Vagina (tissue), 2 donors: ENCODE measurements around the gene XPC. TPM values are rescaled to one million over a fixed set of nuclear protein-coding genes. Genes with fewer than 3 reads are reported as not detected.

Experiments
- DNase-seq, 2 donors: peaks; one replicate each; pipeline ENCODE4 v3.0.0-alpha.2; 2017; ENCODE audit errors: extremely low spot score in 2 of 2
- H3K27ac ChIP-seq: fragments of 200-600 bp; sonication (generic); one replicate; pipeline ENCODE4 v1.5.1; 2019
- H3K27me3 ChIP-seq: fragments of 200-600 bp; sonication (generic); one replicate; pipeline ENCODE4 v1.5.1; 2019
- H3K36me3 ChIP-seq, 2 donors: fragments of 200-600 bp; sonication (generic); one replicate each; pipeline ENCODE4 v1.5.1; 2017 to 2019
- H3K4me1 ChIP-seq: fragments of 200-600 bp; sonication (generic); one replicate; pipeline ENCODE4 v1.5.1; 2019
- H3K4me3 ChIP-seq, 2 donors: fragments of 200-600 bp; sonication (generic); 1 replicate in 1 of 2; 2 replicates in 1 of 2; pipeline ENCODE4 v1.5.1; 2016 to 2019
- H3K9me3 ChIP-seq: fragments of 200-600 bp; sonication (generic); one replicate; pipeline ENCODE4 v1.5.1; 2019
- CTCF ChIP-seq, 3 experiments: fragments of 450-650 bp in 2 of 3; fragments of 200-600 bp in 1 of 3; sonication (generic) in 1 of 3; IDR thresholded peaks; one replicate each; pipeline ENCODE4 v1.5.1; 2017 to 2019; ENCODE audit warnings: antibody characterized with exemption in 3 of 3, mild to moderate bottlenecking in 2 of 3, moderate library complexity in 2 of 3
- POLR2A ChIP-seq, 2 donors: fragments of 450-650 bp; IDR thresholded peaks; one replicate each; pipeline ENCODE4 v1.6.1; 2017; ENCODE audit warnings: antibody characterized with exemption in 2 of 2, mild to moderate bottlenecking in 2 of 2, moderate library complexity in 2 of 2
- POLR2AphosphoS5 ChIP-seq, 2 donors: sonication (generic); formaldehyde crosslinking; IDR thresholded peaks; one replicate each; pipeline ENCODE4 v1.9.0; 2017; ENCODE audit warnings: antibody characterized with exemption in 2 of 2, mild to moderate bottlenecking in 2 of 2, low read depth in 1 of 2; ENCODE audit not compliant: insufficient read depth in 1 of 2
- intact Hi-C: fragments of 100-400 bp; cut with DNase I; formaldehyde crosslinking; loops from one replicate; pipeline ENCODE4 v1.15.1; 2023
- total RNA-seq: library from RNA; depleted of rRNA; stranded (reverse); fragments of >200 nt; gene quantifications from one replicate; pipeline ENCODE4 v1.2.3, GENCODE V29; 2016

The XPC gene
- total RNA-seq, 1 donor from 2014 or later = 33.6 TPM

GRCh38 chr3:14138878-14139655 lies 39.3 kb downstream of the XPC start:
- H3K4me3 ChIP-seq = no peak overlapping the region
- no peaks in the 10 kb centered on the region for H3K27me3 ChIP-seq
- DNase-seq = no peak
- intact Hi-C loops = loop anchor here (10.0 kb wide), 1 partner anchor 244 kb away; no protein-coding TSS in a partner anchor
- H3K36me3 ChIP-seq = peaks cover 0 to 54% of the 10 kb centered on the region in 2 donors
- peaks cover 27% of the 10 kb centered on the region for H3K4me1 ChIP-seq
- TF ChIP-seq CTCF (IDR thresholded peaks at IDR 0.05) = no peak
- no peak for TF ChIP-seq POLR2AphosphoS5 (IDR thresholded peaks at IDR 0.05; ENCODE audit: insufficient read depth in 1 of 2, low read depth in 1 of 2)
- TF ChIP-seq POLR2A (IDR thresholded peaks at IDR 0.05) = no peak
- no peaks in the 10 kb centered on the region for H3K9me3 ChIP-seq
- H3K27ac ChIP-seq = no peak overlapping the region

- Histone ChIP-seq H3K4me1 (peaks cover 20% of the 10 kb centered on the region), H3K27me3 (no peaks in the 10 kb centered on the region), H3K27ac (no peak overlapping the region), H3K4me3 (no peak overlapping the region), H3K36me3 (peaks cover 0 to 62% of the 10 kb centered on the region in 2 donors), H3K9me3 (no peaks in the 10 kb centered on the region)
- TF ChIP-seq CTCF (IDR thresholded peaks at IDR 0.05) (no peak), POLR2AphosphoS5 (IDR thresholded peaks at IDR 0.05; ENCODE audit: insufficient read depth in 1 of 2, low read depth in 1 of 2) (no peak), POLR2A (IDR thresholded peaks at IDR 0.05) (no peak)
- intact Hi-C loops = loop anchor here (10.0 kb wide), 1 partner anchor 243 kb away; no protein-coding TSS in a partner anchor
- no peak for DNase-seq
These were observed 40.1 kb downstream of the XPC start for GRCh38 chr3:14138109-14138877.

GRCh38 chr3:14137445-14137844 lies 41.0 kb downstream of the XPC start:
- intact Hi-C loops = loop anchor here (10.0 kb wide), 1 partner anchor 243 kb away; no protein-coding TSS in a partner anchor
- Histone ChIP-seq H3K36me3 (peaks cover 0 to 70% of the 10 kb centered on the region in 2 donors), H3K4me1 (peaks cover 11% of the 10 kb centered on the region), H3K4me3 (no peak overlapping the region), H3K27me3 (no peaks in the 10 kb centered on the region), H3K27ac (no peak overlapping the region), H3K9me3 (no peaks in the 10 kb centered on the region)
- no peak for TF ChIP-seq POLR2A (IDR thresholded peaks at IDR 0.05)
- TF ChIP-seq CTCF (IDR thresholded peaks at IDR 0.05) = no peak
- TF ChIP-seq POLR2AphosphoS5 (IDR thresholded peaks at IDR 0.05; ENCODE audit: insufficient read depth in 1 of 2, low read depth in 1 of 2) = no peak
- no peak for DNase-seq

GRCh38 chr3:14137004-14137403 lies 41.4 kb downstream of the XPC start:
- no peak for TF ChIP-seq POLR2A (IDR thresholded peaks at IDR 0.05)
- peak in 1 of 2 donors; percentile 13 for TF ChIP-seq POLR2AphosphoS5 (IDR thresholded peaks at IDR 0.05; ENCODE audit: insufficient read depth in 1 of 2, low read depth in 1 of 2)
- no peak for DNase-seq
- Histone ChIP-seq H3K27ac (no peak overlapping the region), H3K4me1 (peaks cover 10% of the 10 kb centered on the region), H3K27me3 (no peaks in the 10 kb centered on the region), H3K9me3 (no peaks in the 10 kb centered on the region), H3K4me3 (no peak overlapping the region), H3K36me3 (peaks cover 0 to 75% of the 10 kb centered on the region in 2 donors)
- intact Hi-C loops = loop anchor here (10.0 kb wide), 1 partner anchor 242 kb away; no protein-coding TSS in a partner anchor

- TF ChIP-seq POLR2A (IDR thresholded peaks at IDR 0.05) (no peak), POLR2AphosphoS5 (IDR thresholded peaks at IDR 0.05; ENCODE audit: insufficient read depth in 1 of 2, low read depth in 1 of 2) (no peak), CTCF (IDR thresholded peaks at IDR 0.05) (no peak)
- H3K27ac ChIP-seq = no peak overlapping the region
- intact Hi-C loops = loop anchor here (10.0 kb wide), 1 partner anchor 241 kb away; no protein-coding TSS in a partner anchor
- H3K4me3 ChIP-seq = no peak overlapping the region
- H3K9me3 ChIP-seq = no peaks in the 10 kb centered on the region
- no peaks in the 10 kb centered on the region for H3K27me3 ChIP-seq
- peaks cover 10% of the 10 kb centered on the region for H3K4me1 ChIP-seq
- H3K36me3 ChIP-seq = peaks cover 0 to 86% of the 10 kb centered on the region in 2 donors
- no peak for DNase-seq
These were observed 42.8 kb downstream of the XPC start for GRCh38 chr3:14135581-14135980.
